Measurements from ENCODE around the gene MTR.
A peak's percentile ranks its signal among the peaks of the same experiment; 100 is the strongest.
"Not testable (repeated sequence)": the region's sequence is repeated elsewhere in the genome, so short reads cannot be mapped to it uniquely, and the experiment has no call there.

The MTR gene

DNA sequence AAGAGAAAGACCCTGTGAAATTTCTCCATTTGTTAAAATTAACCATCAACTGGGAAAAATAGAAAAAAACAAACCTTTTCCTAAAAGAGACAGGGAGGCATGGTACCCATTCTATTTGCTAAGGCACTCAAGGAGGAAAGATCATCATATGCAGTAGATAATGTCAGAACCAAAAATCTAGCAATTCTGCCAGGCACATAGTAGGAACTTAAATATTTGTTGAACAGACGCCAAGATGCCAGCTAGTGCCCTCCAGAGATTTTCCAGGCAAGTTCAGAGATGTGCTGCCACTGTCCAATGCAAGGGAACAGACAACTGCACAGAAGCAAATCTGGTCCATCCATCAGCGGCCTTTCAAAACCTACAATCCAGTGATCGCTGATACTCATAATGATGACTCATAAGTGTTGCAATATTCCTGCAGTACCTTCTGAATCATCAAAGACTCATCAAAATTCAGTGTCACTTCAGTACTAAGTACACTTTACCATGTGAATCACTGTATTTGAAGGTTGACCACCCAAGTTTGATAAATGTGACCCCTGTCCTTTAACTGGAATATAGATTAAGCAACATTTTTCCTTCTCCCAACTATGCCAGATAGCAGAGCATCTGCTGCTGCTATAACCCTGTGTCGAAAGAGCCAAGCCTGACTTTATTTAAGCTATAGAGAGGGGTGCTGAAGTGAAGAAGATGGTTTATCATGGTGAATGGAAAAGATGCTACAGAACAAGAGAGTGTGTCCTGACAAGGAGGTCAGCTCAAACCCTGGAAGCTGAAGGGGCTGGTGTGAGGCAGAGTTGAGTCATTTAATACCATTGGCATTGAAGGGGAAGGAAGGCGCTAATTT is 110.0 kb downstream of the MTR start:
- DNase-seq (ENCODE audit: low read depth): peak; percentile 55

DNA sequence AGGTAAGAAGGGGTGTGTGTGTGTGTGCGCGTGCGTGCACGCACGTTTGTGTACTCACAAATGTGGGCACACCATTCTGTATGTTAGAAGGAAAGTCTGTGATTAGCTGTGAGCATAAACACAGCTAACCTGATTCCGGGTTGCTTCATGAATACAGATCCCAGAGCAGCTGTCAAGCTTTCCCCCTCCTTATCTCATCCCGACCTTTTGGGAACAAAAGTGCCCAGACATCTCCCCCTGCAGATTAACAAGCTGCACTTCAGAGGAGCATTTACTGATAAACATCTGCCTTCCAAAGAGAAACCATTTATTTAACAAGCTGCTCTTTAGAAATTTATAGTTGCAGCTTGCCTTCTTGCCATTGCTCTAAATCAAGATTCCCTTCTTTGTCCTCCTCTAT is 112.1 kb downstream of the MTR start:
- DNase-seq (ENCODE audit: low read depth): no peak

DNA sequence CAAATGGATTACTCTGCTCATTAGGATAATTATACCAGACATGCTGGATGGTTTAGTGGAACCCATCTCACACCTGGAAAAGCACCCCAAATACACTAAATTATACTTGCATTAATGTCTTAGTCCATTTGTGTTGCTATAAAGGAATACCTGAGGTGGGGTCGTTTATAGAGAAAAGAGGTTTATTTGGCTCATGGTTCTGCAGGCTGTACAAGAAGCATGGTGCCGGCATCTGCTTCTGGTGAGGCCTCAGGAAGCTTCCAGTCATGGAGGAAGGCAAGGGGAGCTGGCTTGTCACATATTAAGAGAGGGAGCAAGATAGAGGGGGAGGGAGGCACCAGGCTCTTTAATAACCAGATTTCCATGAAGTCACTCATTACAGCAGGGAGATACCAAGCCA is 113.6 kb downstream of the MTR start:
- no peak for DNase-seq (ENCODE audit: low read depth)

- DNase-seq (ENCODE audit: low read depth): not testable (repeated sequence)
These were observed 116.0 kb downstream of the MTR start for GRCh38 chr1:236911047-236911446.

DNA sequence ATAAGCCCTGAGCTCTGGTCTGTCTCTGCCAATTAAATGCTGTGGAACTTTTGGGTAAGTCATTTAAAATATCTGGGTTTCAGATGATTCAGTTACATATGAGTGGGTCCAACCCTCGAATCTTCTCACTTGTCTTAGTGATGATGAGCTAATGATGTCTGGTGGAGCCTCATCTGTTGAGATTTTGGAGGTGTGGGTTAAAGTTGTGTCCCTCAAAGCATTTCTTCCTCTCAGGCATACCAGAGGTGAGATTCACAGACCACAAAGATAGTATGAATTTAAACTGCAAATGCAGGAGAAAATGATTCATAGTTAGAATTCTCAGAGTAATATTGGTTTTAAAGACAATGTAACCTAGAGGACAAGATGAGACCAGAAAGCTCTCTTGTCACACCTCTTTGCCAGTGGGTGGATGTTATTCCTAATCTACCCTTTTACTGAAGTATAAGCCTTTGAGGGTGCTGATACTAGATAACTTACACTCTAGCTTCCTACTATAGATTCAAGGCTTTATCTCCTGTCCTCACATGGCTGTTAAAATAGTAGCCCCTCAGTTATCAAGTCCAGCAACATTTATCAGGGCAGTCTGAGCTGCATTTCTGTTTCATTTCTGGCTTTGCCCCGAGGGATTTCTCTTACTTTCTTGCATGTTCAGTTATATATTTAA is 118.4 kb downstream of the MTR start:
- DNase-seq (ENCODE audit: low read depth): no peak

GRCh38 chr1:236914375-236914774 is 119.3 kb downstream of the MTR start:
- no peak for DNase-seq (ENCODE audit: low read depth)

DNA sequence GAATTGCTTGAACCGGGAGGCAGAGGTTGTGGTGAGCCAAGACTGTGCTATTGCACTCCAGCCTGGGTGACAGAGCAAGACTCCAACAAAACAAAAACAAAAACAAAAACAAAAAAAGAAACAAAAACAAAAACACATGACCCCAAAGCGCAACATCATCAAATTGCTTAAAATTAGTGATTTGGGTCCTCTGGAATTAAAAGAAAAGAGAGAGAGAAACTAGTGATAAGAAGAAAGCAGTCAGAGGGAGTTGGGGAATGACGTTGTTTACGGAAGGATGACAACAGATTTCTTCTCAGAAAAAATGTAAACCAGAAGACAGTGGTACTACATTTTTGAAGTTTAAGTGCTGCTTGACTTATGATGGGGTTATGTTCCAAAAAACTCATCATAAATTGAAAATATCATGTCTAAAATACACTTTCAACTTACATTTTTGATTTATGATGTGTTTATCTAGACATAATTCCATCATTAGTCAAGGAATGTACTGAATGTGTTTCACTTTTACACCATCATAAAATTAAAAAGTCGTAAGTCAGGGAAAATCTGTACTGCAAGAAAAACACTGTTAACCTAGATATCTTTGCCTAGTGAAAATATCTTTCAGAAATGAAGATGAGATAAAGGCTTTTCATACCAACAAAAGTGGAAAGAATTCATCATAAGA is 121.2 kb downstream of the MTR start:
- no peak for DNase-seq (ENCODE audit: low read depth)

DNA sequence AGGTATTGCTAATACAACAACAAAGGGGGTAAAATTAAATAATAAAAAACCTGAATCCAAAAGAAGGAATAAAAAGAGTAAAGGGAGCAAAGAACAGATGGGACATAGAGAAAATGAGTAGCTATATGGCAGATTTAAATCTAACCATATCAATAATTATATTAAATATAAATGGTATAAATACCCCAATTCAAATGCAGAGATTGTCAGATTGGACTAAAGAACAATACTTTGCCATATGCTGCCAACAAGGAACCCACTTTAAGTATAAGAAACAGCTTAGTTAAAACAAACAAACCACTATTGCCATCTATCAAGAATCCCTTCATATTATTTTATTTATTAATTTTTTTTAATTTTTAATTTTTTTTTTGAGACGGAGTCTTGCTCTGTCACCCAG is 122.4 kb downstream of the MTR start:
- no peak for DNase-seq (ENCODE audit: low read depth)

- DNase-seq (ENCODE audit: low read depth): no peak
These were observed 125.3 kb downstream of the MTR start for GRCh38 chr1:236920286-236920894.

DNA sequence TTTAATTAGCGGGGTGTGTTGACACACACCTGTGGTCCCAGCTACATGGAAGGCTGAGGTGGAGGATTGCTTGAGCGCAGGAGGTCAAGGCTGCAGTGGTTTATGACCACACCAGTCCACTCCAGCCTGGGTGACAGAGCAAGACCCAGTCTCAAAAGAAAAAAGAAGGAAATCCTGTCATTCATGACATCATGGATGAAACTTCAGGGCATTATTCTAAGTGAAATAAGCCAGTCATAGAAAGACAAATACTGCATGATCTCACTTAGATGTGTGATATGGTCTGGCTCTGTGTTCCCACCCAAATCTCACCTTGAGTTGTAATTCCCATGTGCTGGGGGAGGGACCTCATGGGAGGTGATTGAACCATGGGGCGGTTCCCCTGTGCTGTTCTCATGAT is 126.5 kb downstream of the MTR start:
- DNase-seq (ENCODE audit: low read depth): no peak

DNA sequence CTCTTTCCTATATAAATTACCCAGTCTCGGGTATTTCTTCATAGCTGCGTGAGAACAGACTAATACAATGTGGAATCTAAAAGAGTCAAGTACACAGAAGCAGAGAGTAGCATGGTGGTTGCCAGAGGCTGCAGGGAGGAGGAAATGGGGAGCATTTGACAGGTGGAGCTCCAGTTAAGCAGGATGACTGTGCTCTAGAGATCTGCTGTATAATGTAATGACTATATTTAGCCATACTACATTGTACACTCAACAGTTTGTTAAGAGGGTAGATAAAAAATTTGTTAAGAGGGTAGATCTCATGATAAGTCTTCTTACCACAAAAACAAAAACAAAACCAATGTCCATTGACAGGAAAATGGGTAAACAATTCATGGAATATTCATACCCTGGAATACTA is 127.1 kb downstream of the MTR start:
- DNase-seq (ENCODE audit: low read depth): no peak

DNA sequence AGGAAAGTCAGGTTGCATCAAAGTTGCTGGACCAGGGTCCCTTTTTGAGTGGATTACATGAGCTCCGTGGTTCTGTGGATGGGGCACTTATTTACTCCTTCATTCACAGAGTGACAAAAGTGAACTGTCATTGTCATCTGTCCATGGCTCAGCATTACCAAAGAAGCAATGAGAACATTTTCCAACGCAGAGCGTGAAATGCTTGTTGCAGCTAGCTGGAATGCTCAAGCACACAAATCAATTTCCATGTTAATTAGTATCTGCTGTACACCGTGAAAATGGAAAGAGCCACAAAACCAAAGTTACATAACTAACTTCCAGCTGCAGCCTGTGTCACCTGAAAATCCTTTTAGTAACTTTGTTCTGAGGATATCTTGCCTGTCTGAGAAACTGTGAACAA is 130.3 kb downstream of the MTR start:
- no peak for DNase-seq (ENCODE audit: low read depth)

GRCh38 chr1:236930503-236930902 is 135.4 kb downstream of the MTR start:
- no peak for DNase-seq (ENCODE audit: low read depth)

- no peak for DNase-seq (ENCODE audit: low read depth)
These were observed 143.7 kb downstream of the MTR start for GRCh38 chr1:236938760-236939159.

- DNase-seq (ENCODE audit: low read depth): no peak
These were observed 147.3 kb downstream of the MTR start for GRCh38 chr1:236942431-236942830.

DNA sequence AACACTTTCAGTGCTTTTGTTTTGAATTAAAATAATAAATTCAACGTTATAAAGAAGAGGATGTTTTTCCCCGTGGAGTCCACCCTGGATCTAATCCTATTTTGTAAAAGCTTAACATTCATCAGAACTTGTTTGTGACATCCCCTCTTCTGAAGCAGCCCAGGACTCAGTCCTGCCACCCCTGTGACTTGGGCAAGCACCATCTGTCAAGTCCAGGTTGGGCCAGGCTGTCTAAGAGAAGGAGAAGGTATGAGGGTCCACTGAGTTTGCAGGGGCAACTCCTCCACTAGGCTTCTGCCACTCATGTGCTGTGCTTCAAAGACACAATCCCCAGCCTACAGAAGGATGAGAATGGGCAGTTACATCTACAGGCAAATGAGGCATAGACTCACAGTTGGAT is 149.5 kb downstream of the MTR start:
- no peak for DNase-seq (ENCODE audit: low read depth)

- DNase-seq (ENCODE audit: low read depth): no peak
These were observed 149.9 kb downstream of the MTR start for GRCh38 chr1:236945002-236945401.

DNA sequence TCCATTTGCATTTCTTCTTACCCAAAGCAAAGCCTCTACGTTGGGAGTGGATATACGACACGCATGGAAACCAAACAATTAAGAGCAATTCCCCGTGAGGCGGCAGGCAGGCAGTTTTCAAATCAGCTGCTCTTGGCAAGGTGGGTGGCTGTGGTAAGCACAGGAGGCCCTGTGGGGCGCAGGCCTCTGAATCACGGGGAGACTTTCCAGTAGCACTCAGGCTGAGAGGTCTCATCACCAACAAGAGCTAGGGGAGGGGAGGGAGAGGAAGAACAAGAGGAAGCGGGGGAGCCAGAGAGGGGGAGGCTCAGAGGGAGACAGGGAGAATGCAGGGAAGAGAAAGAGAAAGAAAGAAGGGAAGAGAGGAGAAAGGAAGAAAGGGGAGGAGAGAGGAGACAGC is 152.7 kb downstream of the MTR start:
- no peak for DNase-seq (ENCODE audit: low read depth)

DNA sequence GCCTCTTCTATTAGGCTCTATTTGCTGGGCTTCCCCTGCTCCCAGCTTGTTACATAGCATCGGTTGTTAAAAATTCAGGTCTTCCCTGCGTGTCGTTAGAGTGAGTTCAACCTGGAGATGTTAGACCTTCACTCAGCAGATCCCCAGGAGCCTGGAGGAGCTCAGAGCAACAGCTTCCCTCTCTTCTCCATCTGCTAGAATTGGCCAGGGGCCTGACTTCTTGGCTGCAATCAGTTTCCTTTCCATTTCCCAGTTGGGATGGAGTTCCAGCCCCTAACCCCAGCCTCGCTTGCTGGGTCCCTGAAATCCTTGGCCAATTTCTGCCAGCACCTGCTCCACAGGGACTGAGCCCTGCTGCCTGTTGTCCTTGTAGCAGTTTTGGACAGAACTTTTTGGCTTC is 153.3 kb downstream of the MTR start:
- DNase-seq (ENCODE audit: low read depth): no peak

DNA sequence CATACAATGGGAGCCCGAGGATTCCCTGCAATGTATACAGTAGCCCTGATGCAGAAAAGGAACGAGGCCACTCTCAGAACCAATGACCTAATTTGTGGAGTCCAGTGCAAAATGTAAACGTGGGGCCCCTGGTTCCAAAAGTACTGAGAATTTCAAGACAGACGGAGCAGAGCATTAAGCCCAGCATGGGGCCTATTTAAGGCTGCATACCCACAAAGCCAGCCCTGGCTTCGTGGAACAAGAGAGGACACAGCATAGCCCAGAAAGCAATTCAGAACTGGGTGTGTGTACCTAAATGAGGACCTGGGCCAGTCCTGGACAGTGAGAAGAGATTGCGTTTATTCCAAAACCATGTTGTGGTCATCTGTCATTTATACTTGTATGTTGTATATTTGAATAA is 153.9 kb downstream of the MTR start:
- DNase-seq (ENCODE audit: low read depth): no peak

DNA sequence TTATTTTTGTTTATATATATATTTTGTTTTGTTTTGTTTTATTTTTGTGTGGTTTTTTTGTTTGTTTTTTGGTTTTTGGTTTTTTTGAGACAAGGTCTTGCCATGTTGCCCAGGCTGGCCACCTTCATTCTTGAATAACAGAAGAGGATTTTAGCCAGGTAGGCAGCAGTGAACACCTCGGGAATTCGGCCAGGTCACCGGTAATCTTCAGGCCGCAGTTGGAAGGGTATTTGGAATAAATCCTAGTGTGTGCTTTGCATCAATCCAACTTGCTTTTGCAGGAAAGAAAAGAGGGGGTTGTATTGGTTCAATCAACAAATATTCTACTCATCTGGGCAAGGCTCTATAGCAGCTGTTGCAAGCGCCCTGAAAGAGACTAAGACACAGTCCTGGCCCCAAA is 155.3 kb downstream of the MTR start:
- no peak for DNase-seq (ENCODE audit: low read depth)

DNA sequence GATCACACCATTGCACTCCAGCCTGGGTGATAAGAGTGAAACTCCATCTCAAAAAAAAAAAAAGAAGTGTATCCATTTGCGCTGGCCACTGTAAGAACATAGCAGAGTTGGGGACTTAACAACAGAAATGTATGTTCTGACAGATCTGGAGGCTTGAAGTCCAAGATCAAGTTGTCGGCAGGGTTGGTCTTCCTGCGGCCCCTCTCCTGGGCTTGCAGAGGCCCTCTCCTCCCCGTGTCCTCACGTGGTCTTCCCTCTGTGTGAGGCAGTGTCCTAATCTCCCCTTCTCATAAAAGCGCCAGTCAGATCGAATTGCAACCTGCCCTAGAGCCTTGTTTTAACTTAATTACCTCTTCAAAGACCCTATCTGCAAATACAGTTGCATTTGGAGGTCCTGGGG is 156.6 kb downstream of the MTR start:
- DNase-seq (ENCODE audit: low read depth): no peak
